Endothelial cell of umbilical vein (primary cell): ENCODE results near the gene TAS2R10. TPM values are rescaled to one million over a fixed set of nuclear protein-coding genes. Genes with fewer than 3 reads are reported as not detected.

Experiments
- BruUV-seq: library from RNA; stranded (reverse); fragments of 400-500 nt; replicated peaks from 2 replicates; lab custom pipeline; 2021; lab: Mats Ljungman, UMichigan
- CTCF ChIA-PET: fragments of 300-600, 350-600 bp; sonication (Branson Sonifier 250); formaldehyde crosslinking; loops from one replicate; lab custom pipeline; 2021; ENCODE audit warnings: antibody characterized with exemption, inconsistent platforms; lab: Charles Lee
- POLR2A ChIA-PET: fragments of 300-600, 350-600 bp; sonication (Branson Sonifier 250); formaldehyde crosslinking; loops from one replicate; lab custom pipeline; 2021; ENCODE audit warnings: antibody characterized with exemption, inconsistent platforms; lab: Charles Lee
- DNase-seq: peaks from one replicate; pipeline ENCODE4 v3.0.0-alpha.2; 2011; ENCODE audit warnings: low read depth, low spot score
- FAIRE-seq: peaks from 2 replicates; lab custom pipeline; 2011; peaks lifted over from hg19 to GRCh38; lab: Jason Lieb, UNC
- H2AFZ ChIP-seq: 2 replicates; pipeline ENCODE4 v1.6.0; 2012; ENCODE audit warnings: low read depth, low read length, control low read depth, inconsistent platforms
- H3K27ac ChIP-seq: 2 replicates; pipeline ENCODE4 v1.5.1; 2011; ENCODE audit warnings: low read depth, mild to moderate bottlenecking, control low read depth, low read length, moderate library complexity; ENCODE audit not compliant: insufficient read depth
- H3K27me3 ChIP-seq, 2 experiments: 2 replicates each; pipeline versions ENCODE4 v1.6.0 to v1.6.1; 2011; ENCODE audit warnings: low read length in 2 of 2, mixed read lengths in 1 of 2; ENCODE audit not compliant: control insufficient read depth in 2 of 2, insufficient read depth in 2 of 2
- H3K36me3 ChIP-seq, 2 experiments: 2 replicates in 1 of 2; 3 replicates in 1 of 2; pipeline ENCODE4 v1.5.1; 2011; ENCODE audit warnings: low read length in 2 of 2, mild to moderate bottlenecking in 1 of 2, moderate library complexity in 1 of 2; ENCODE audit not compliant: control insufficient read depth in 2 of 2, insufficient read depth in 2 of 2; ENCODE audit errors: extremely low read depth in 1 of 2
- H3K4me1 ChIP-seq: 3 replicates; pipeline ENCODE4 v1.5.1; 2011; ENCODE audit warnings: mild to moderate bottlenecking, low read length; ENCODE audit not compliant: control insufficient read depth, insufficient read depth; ENCODE audit errors: extremely low read depth
- H3K4me2 ChIP-seq: 2 replicates; pipeline ENCODE4 v1.6.1; 2011; ENCODE audit warnings: low read length, control low read depth, mixed read lengths; ENCODE audit not compliant: insufficient read depth
- H3K4me3 ChIP-seq, 3 experiments: fragments of 200-600 bp in 1 of 3; sonication (generic), shearing (Covaris generic) in 1 of 3; replicated peaks in 1 of 3; 2 replicates each; pipeline ENCODE4 v1.5.1; 2011 to 2016; ENCODE audit warnings: control low read depth in 3 of 3, low read length in 3 of 3, mild to moderate bottlenecking in 2 of 3, inconsistent platforms in 1 of 3, low read depth in 1 of 3, moderate library complexity in 1 of 3; ENCODE audit not compliant: insufficient read depth in 1 of 3
- H3K79me2 ChIP-seq: 2 replicates; pipeline ENCODE4 v1.6.0; 2012; ENCODE audit warnings: low read length, inconsistent platforms; ENCODE audit not compliant: control insufficient read depth, insufficient read depth
- H3K9ac ChIP-seq: replicated peaks from 2 replicates; pipeline ENCODE3; 2011; ENCODE audit warnings: low read length, control low read depth; ENCODE audit not compliant: insufficient read depth; ENCODE audit errors: extremely low read depth
- H3K9me1 ChIP-seq: replicated peaks from 3 replicates; pipeline ENCODE4 v1.6.0; 2011; ENCODE audit warnings: mild to moderate bottlenecking, low read length; ENCODE audit not compliant: control insufficient read depth, insufficient read depth; ENCODE audit errors: extremely low read depth
- H3K9me3 ChIP-seq: replicated peaks from 2 replicates; pipeline ENCODE4 v1.5.1; 2012; ENCODE audit warnings: low read length, inconsistent platforms; ENCODE audit not compliant: control insufficient read depth, insufficient read depth
- H4K20me1 ChIP-seq: replicated peaks from 2 replicates; pipeline ENCODE3; 2011; ENCODE audit warnings: mild to moderate bottlenecking, low read length; ENCODE audit not compliant: control insufficient read depth, insufficient read depth; ENCODE audit errors: extremely low read depth
- EZH2 ChIP-seq: IDR thresholded peaks from 2 replicates; pipeline ENCODE4 v1.6.1; 2012; ENCODE audit warnings: borderline replicate concordance, low read depth, mild to moderate bottlenecking, moderate library complexity, low read length, inconsistent platforms; ENCODE audit not compliant: severe bottlenecking
- FOS ChIP-seq: IDR thresholded peaks from 2 replicates; pipeline ENCODE4 v1.6.1; 2011; ENCODE audit warnings: mild to moderate bottlenecking, low read length, moderate library complexity, borderline replicate concordance; ENCODE audit not compliant: insufficient read depth
- GATA2 ChIP-seq: IDR thresholded peaks from 2 replicates; pipeline ENCODE4 v1.7.0; 2011; ENCODE audit warnings: low read depth, mild to moderate bottlenecking, moderate library complexity, mixed read lengths, low read length; ENCODE audit not compliant: insufficient read length, insufficient read depth
- JUN ChIP-seq: IDR thresholded peaks from 2 replicates; pipeline ENCODE4 v1.6.1; 2011; ENCODE audit warnings: borderline replicate concordance, low read depth; ENCODE audit not compliant: insufficient read length, insufficient read depth
- MYC ChIP-seq: IDR thresholded peaks from one replicate; pipeline ENCODE4 v1.6.1; 2011; ENCODE audit warnings: mild to moderate bottlenecking, low read depth, low read length
- POLR2A ChIP-seq: IDR thresholded peaks from 2 replicates; pipeline ENCODE4 v1.6.1; 2012; ENCODE audit warnings: low read depth, mild to moderate bottlenecking, control low read depth, low read length
- POLR2AphosphoS5 ChIP-seq: IDR thresholded peaks from 2 replicates; pipeline ENCODE4 v1.6.1; 2012; ENCODE audit warnings: low read depth, mild to moderate bottlenecking, control low read depth, low read length, moderate library complexity; ENCODE audit not compliant: insufficient read depth
- dilution Hi-C: fragments of 300-500 bp; cut with MboI; formaldehyde crosslinking; loops from one replicate; pipeline ENCODE4 v1.15.0; 2019; ENCODE audit warnings: low sequenced_read_pairs; ENCODE audit not compliant: extremely low pct_ligation_motif_present
- intact Hi-C: fragments of 100-400 bp; cut with micrococcal nuclease; formaldehyde crosslinking; loops from one replicate; pipeline ENCODE4 v1.10.0; 2022
- polyA plus RNA-seq, 4 experiments: library from polyadenylated mRNA; depleted of rRNA in 3 of 4; stranded (reverse) in 3 of 4; unstranded in 1 of 4; fragments of >200 nt; gene quantifications; 2 replicates each; pipeline versions ENCODE4 v1.2.1 to v1.2.3, GENCODE V29; 2011 to 2012; ENCODE audit warnings: missing spikeins in 1 of 4
- total RNA-seq: library from RNA; stranded (reverse); gene quantifications from 2 replicates; pipeline ENCODE4 v1.2.3, GENCODE V29; 2021
- TF ChIP-seq, protein P1 (sequence below): IDR thresholded peaks from 2 replicates; pipeline ENCODE4 v1.6.1; 2011; ENCODE audit not compliant: insufficient read depth, insufficient read length
- TF ChIP-seq, protein P2 (sequence below), 2 donors: IDR thresholded peaks; 1 replicate in 1 of 2; 2 replicates in 1 of 2; pipeline ENCODE4 v1.5.1; 2011; ENCODE audit warnings: low read length in 2 of 2, mild to moderate bottlenecking in 2 of 2, moderate library complexity in 2 of 2, control low read depth in 1 of 2, inconsistent platforms in 1 of 2, low read depth in 1 of 2; ENCODE audit not compliant: insufficient read depth in 1 of 2; ENCODE audit errors: extremely low read depth in 1 of 2

The TAS2R10 gene
- total and polyA plus RNA-seq, 2 donors (not counting 3 experiments of a cell fraction or from before 2014, with no cell fraction given) = 0.22 to 0.66 TPM

DNA sequence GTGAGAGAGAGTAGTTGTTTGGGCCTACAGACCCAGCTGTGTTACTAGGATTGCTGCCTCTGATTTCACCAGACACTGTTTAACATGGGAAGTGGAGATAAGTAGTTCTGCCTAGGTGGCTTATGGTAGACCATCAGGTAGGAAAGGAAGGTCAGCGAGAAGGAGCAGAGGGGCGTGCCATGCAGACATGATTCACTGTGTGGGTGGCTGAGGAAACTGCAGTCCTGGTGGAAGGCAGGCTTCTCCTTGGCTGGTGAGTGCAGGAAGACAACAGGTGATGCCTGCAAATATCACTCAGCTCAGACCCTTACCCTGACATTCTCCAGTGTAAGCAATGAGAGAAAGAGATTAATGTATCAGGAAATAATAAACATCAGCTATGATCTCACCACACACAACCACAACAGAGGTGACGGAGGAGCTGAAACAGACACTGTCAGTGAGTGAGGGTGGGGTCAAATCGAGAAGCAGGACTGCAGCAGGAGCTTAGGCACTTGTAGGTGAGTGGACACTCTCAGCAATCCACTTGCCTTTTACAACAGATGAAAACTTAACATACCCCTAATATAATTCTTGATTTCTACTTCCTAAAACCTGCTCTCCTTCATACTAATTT, 25.2 kb upstream of the TAS2R10 start:
- Histone ChIP-seq H3K9me3 (peaks cover 2% of the 10 kb centered on the region), H3K27me3 (no peaks in the 10 kb centered on the region), H3K9ac (no peak overlapping the region), H3K4me2 (no peak overlapping the region), H4K20me1 (no peaks in the 10 kb centered on the region), H3K9me1 (no peaks in the 10 kb centered on the region), H3K4me3 (no peak overlapping the region), H2AFZ (no peak overlapping the region), H3K27ac (no peak overlapping the region), H3K36me3 (no peaks in the 10 kb centered on the region), H3K4me1 (no peaks in the 10 kb centered on the region), H3K79me2 (no peaks in the 10 kb centered on the region)
- DNase-seq (no peak), FAIRE-seq (no peak)
- BruUV-seq = no TSS peak
- ChIA-PET CTCF (interaction anchor here (0.8 kb wide), 1 partner anchor 41 kb away, joined by 3 read pairs; no protein-coding TSS in a partner anchor), POLR2A (no interaction called here)
- intact Hi-C loops (no loop called here), dilution Hi-C loops (no loop called here)
- TF ChIP-seq POLR2AphosphoS5 (no peak), MYC (no peak), FOS (no peak), GATA2 (no peak), EZH2 (no peak), POLR2A (no peak), JUN (no peak)
- TF ChIP-seq, protein P1, sequence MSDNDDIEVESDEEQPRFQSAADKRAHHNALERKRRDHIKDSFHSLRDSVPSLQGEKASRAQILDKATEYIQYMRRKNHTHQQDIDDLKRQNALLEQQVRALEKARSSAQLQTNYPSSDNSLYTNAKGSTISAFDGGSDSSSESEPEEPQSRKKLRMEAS = no peak
- TF ChIP-seq, protein P2, sequence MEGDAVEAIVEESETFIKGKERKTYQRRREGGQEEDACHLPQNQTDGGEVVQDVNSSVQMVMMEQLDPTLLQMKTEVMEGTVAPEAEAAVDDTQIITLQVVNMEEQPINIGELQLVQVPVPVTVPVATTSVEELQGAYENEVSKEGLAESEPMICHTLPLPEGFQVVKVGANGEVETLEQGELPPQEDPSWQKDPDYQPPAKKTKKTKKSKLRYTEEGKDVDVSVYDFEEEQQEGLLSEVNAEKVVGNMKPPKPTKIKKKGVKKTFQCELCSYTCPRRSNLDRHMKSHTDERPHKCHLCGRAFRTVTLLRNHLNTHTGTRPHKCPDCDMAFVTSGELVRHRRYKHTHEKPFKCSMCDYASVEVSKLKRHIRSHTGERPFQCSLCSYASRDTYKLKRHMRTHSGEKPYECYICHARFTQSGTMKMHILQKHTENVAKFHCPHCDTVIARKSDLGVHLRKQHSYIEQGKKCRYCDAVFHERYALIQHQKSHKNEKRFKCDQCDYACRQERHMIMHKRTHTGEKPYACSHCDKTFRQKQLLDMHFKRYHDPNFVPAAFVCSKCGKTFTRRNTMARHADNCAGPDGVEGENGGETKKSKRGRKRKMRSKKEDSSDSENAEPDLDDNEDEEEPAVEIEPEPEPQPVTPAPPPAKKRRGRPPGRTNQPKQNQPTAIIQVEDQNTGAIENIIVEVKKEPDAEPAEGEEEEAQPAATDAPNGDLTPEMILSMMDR (IDR thresholded peaks at IDR 0.05; ENCODE audit: extremely low read depth in 1 of 2, insufficient read depth in 1 of 2, low read depth in 1 of 2, low read length in 2 of 2) = no peak
